ENCODE measurements around the gene SPAG16. TPM values are rescaled to one million over a fixed set of nuclear protein-coding genes. Genes with fewer than 3 reads are reported as not detected.

SPAG16 gene
- total RNA-seq, 1 experiment from 2014 or later: 30.0 TPM

DNA sequence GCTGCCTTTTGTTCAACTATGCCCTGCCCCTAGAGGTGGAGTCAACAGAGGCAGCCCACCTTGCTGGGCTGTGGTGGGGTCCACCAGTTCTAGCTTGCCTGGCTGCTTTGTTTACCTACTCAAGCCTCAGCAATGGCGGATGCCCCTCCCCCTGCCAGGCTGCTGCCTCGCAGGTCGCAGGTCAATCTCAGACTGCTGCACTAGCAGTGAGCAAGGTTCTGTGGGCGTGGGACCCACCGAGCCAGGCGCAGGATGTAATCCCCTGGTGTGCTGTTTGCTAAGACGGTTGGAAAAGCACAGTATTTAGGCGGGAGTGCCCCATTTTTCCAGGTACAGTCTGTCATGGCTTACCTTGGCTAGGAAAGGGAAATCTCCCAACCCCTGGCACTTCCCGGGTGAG lies 993.6 kb downstream of the SPAG16 start:
- no peak for DNase-seq
- Histone ChIP-seq H4K20me1 (ENCODE audit: insufficient read depth) (no peaks in the 10 kb centered on the region), H3F3A (ENCODE audit: insufficient read depth, low read depth) (no peaks in the 10 kb centered on the region), H3K9me2 (ENCODE audit: insufficient read depth) (no peaks in the 10 kb centered on the region), H3K36me3 (ENCODE audit: low read depth) (no peaks in the 10 kb centered on the region), H2AFZ (no peak overlapping the region), H3K79me2 (ENCODE audit: low read depth) (no peaks in the 10 kb centered on the region), H3K4me3 (no peak overlapping the region), H3K27ac (no peak overlapping the region), H3K27me3 (ENCODE audit: insufficient read depth, low read depth) (no peaks in the 10 kb centered on the region), H3K9me3 (ENCODE audit: insufficient read depth, low read depth) (no peaks in the 10 kb centered on the region), H3K4me2 (no peak overlapping the region), H3K4me1 (replicated peaks; ENCODE audit: insufficient read depth) (no peaks in the 10 kb centered on the region)
- BruUV-seq (replicated peaks): no TSS peak
- TF ChIP-seq, protein P1, sequence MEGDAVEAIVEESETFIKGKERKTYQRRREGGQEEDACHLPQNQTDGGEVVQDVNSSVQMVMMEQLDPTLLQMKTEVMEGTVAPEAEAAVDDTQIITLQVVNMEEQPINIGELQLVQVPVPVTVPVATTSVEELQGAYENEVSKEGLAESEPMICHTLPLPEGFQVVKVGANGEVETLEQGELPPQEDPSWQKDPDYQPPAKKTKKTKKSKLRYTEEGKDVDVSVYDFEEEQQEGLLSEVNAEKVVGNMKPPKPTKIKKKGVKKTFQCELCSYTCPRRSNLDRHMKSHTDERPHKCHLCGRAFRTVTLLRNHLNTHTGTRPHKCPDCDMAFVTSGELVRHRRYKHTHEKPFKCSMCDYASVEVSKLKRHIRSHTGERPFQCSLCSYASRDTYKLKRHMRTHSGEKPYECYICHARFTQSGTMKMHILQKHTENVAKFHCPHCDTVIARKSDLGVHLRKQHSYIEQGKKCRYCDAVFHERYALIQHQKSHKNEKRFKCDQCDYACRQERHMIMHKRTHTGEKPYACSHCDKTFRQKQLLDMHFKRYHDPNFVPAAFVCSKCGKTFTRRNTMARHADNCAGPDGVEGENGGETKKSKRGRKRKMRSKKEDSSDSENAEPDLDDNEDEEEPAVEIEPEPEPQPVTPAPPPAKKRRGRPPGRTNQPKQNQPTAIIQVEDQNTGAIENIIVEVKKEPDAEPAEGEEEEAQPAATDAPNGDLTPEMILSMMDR (conservative IDR thresholded peaks at IDR 0.05): no peak
- no peak for TF ChIP-seq EZH2 (IDR thresholded peaks at IDR 0.05; ENCODE audit: low read depth)
- CTCF ChIA-PET: no interaction called here
- intact Hi-C loops (cut with micrococcal nuclease; ENCODE audit: unreplicated experiment): no loop called here
- POLR2A ChIA-PET (ENCODE audit: unreplicated experiment): no interaction called here

GRCh38 chr2:214286011-214286410 lies 1001.7 kb downstream of the SPAG16 start:
- intact Hi-C loops (cut with micrococcal nuclease; ENCODE audit: unreplicated experiment): no loop called here
- no TSS peak for BruUV-seq (replicated peaks)

GRCh38 chr2:214293593-214293992 lies 1009.3 kb downstream of the SPAG16 start:
- BruUV-seq (replicated peaks): no TSS peak
- ChIA-PET CTCF (no interaction called here), POLR2A (ENCODE audit: unreplicated experiment) (no interaction called here)

More at GRCh38 chr2:214286011-214286410, 1001.7 kb downstream of the SPAG16 start:
- H3K27ac ChIP-seq: no peak overlapping the region
- H3K4me2 ChIP-seq: no peak overlapping the region
- H3F3A ChIP-seq (ENCODE audit: insufficient read depth, low read depth): no peaks in the 10 kb centered on the region
- H3K9me2 ChIP-seq (ENCODE audit: insufficient read depth): no peaks in the 10 kb centered on the region
- ChIA-PET POLR2A (ENCODE audit: unreplicated experiment) (no interaction called here), CTCF (no interaction called here)
- H2AFZ ChIP-seq: no peak overlapping the region
- no peaks in the 10 kb centered on the region for H3K79me2 ChIP-seq (ENCODE audit: low read depth)
- no peaks in the 10 kb centered on the region for H4K20me1 ChIP-seq (ENCODE audit: insufficient read depth)
- H3K4me3 ChIP-seq: no peak overlapping the region
- no peaks in the 10 kb centered on the region for H3K4me1 ChIP-seq (replicated peaks; ENCODE audit: insufficient read depth)
- H3K27me3 ChIP-seq (ENCODE audit: insufficient read depth, low read depth): no peaks in the 10 kb centered on the region
- no peaks in the 10 kb centered on the region for H3K36me3 ChIP-seq (ENCODE audit: low read depth)
- H3K9me3 ChIP-seq (ENCODE audit: insufficient read depth, low read depth): no peaks in the 10 kb centered on the region; the same call in 1 of the 2 replicates
- DNase-seq: no peak
- TF ChIP-seq, protein P1 (conservative IDR thresholded peaks at IDR 0.05): no peak
- no peak for TF ChIP-seq EZH2 (IDR thresholded peaks at IDR 0.05; ENCODE audit: low read depth)

More at GRCh38 chr2:214293593-214293992, 1009.3 kb downstream of the SPAG16 start:
- Histone ChIP-seq H2AFZ (no peak overlapping the region), H3K9me2 (ENCODE audit: insufficient read depth) (no peaks in the 10 kb centered on the region), H4K20me1 (ENCODE audit: insufficient read depth) (no peaks in the 10 kb centered on the region), H3K79me2 (ENCODE audit: low read depth) (no peaks in the 10 kb centered on the region), H3K27me3 (ENCODE audit: insufficient read depth, low read depth) (no peaks in the 10 kb centered on the region), H3K9me3 (ENCODE audit: insufficient read depth, low read depth) (0 out of 2 replicates have a peak, but pooled peaks cover 6% of the 10 kb centered on the region), H3K36me3 (ENCODE audit: low read depth) (no peaks in the 10 kb centered on the region), H3K4me3 (no peak overlapping the region), H3K27ac (no peak overlapping the region), H3K4me1 (replicated peaks; ENCODE audit: insufficient read depth) (no peaks in the 10 kb centered on the region), H3K4me2 (no peak overlapping the region), H3F3A (ENCODE audit: insufficient read depth, low read depth) (no peaks in the 10 kb centered on the region)
- intact Hi-C loops (cut with micrococcal nuclease; ENCODE audit: unreplicated experiment): no loop called here
- no peak for DNase-seq
- TF ChIP-seq, protein P1 (conservative IDR thresholded peaks at IDR 0.05): no peak
- TF ChIP-seq EZH2 (IDR thresholded peaks at IDR 0.05; ENCODE audit: low read depth): no peak

Data from PC-9 (cell line).